Natural killer cell (primary cell): ENCODE data around the gene HIRA. TPM values are rescaled to one million over a fixed set of nuclear protein-coding genes. Genes with fewer than 3 reads are reported as not detected.
"Not testable (repeated sequence)": the region's sequence is repeated elsewhere in the genome, so short reads cannot be mapped to it uniquely, and the experiment has no call there.

Experiments
- ATAC-seq, 3 donors: fragments of 150-1000 bp in 2 of 3; fragments of 200-7000 bp in 1 of 3; cut with Tn5 transposase; 1 replicate in 1 of 3; 2 replicates in 2 of 3; pipeline ENCODE4 v1.10.0; 2021; ENCODE audit warnings: mild to moderate bottlenecking in 2 of 3, moderate library complexity in 2 of 3
- DNase-seq, 2 donors: peaks; one replicate each; pipeline versions ENCODE4 v3.0.0 to v3.0.0-alpha.2; 2013 to 2021; ENCODE audit warnings: mixed read lengths in 1 of 2
- H3K27ac ChIP-seq: one replicate; pipeline ENCODE4 v1.5.1; 2013; ENCODE audit warnings: mild to moderate bottlenecking, low read length
- H3K27me3 ChIP-seq: one replicate; pipeline ENCODE4 v1.6.1; 2013; ENCODE audit warnings: low read length; ENCODE audit not compliant: control insufficient read depth, insufficient read depth
- H3K36me3 ChIP-seq: one replicate; pipeline ENCODE4 v1.6.1; 2013; ENCODE audit warnings: low read length; ENCODE audit not compliant: control insufficient read depth, insufficient read depth
- H3K4me1 ChIP-seq: one replicate; pipeline ENCODE4 v1.6.1; 2013; ENCODE audit warnings: low read length; ENCODE audit not compliant: control insufficient read depth, insufficient read depth
- H3K4me3 ChIP-seq: one replicate; pipeline ENCODE4 v1.5.1; 2013; ENCODE audit warnings: low read length
- H3K9me3 ChIP-seq: one replicate; pipeline ENCODE4 v1.6.1; 2013; ENCODE audit warnings: low read length; ENCODE audit not compliant: control insufficient read depth, insufficient read depth
- H3K27ac Mint-ChIP-seq, 2 donors: one replicate each; pipeline ENCODE4 v1.8.0; 2022; ENCODE audit warnings: mild to moderate bottlenecking in 2 of 2, mixed read lengths in 2 of 2, moderate library complexity in 1 of 2
- H3K27me3 Mint-ChIP-seq, 2 donors: one replicate each; pipeline ENCODE4 v1.8.0; 2022; ENCODE audit warnings: low read depth in 2 of 2, mixed read lengths in 2 of 2
- H3K36me3 Mint-ChIP-seq: one replicate; pipeline ENCODE4 v1.8.0; 2022; ENCODE audit warnings: mixed read lengths
- H3K4me1 Mint-ChIP-seq, 2 donors: one replicate each; pipeline ENCODE4 v1.8.0; 2022; ENCODE audit warnings: mixed read lengths in 2 of 2
- H3K4me3 Mint-ChIP-seq: one replicate; pipeline ENCODE4 v1.8.0; 2022; ENCODE audit warnings: mild to moderate bottlenecking, moderate library complexity, mixed read lengths
- H3K9me3 Mint-ChIP-seq, 2 donors: one replicate each; pipeline ENCODE4 v1.8.0; 2022; ENCODE audit warnings: mixed read lengths in 2 of 2
- WGBS: methylation state at CpG from one replicate; pipeline ENCODE4 v1.1.7; 2013; ENCODE audit warnings: missing lambda C conversion rate; ENCODE audit not compliant: insufficient coverage; 5-methylcytosine and 5-hydroxymethylcytosine counted together
- intact Hi-C: fragments of 100-400 bp; cut with micrococcal nuclease; formaldehyde crosslinking; loops from one replicate; pipeline ENCODE4 v1.14.2; 2022
- total RNA-seq, 4 donors: library from RNA; stranded (reverse); fragments of 120-200 nt in 1 of 4; gene quantifications; one replicate each; pipeline versions ENCODE4 v1.2.3 to v1.2.4, GENCODE V29; 2013 to 2022
- TF ChIP-seq, protein P1 (sequence below): fragments of 200-600 bp; IDR thresholded peaks from one replicate; pipeline ENCODE4 v1.8.0; 2022; ENCODE audit warnings: antibody characterized with exemption

Gene HIRA
- total RNA-seq, 3 donors from 2014 or later (not counting 1 experiment from before 2014, with no cell fraction given) = 49.6 to 75.9 (median 50.9) TPM

GRCh38 chr22:19331474-19331873 lies 100.1 kb downstream of the HIRA start:
- Histone ChIP-seq H3K36me3 (peaks cover 60% of the 10 kb centered on the region), H3K4me3 (no peak overlapping the region), H3K27ac (no peak overlapping the region), H3K9me3 (peaks cover 23% of the 10 kb centered on the region), H3K4me1 (no peaks in the 10 kb centered on the region), H3K27me3 (no peaks in the 10 kb centered on the region)
- intact Hi-C loops = no loop called here
- no peak for ATAC-seq
- no peaks in the 10 kb centered on the region for H3K27me3 Mint-ChIP-seq
- peaks cover 42% of the 10 kb centered on the region for H3K36me3 Mint-ChIP-seq
- no peak overlapping the region for H3K4me3 Mint-ChIP-seq
- over 99% methylated on average over 7 of the region's 7 CpGs for WGBS
- no peak overlapping the region for H3K27ac Mint-ChIP-seq
- TF ChIP-seq, protein P1, sequence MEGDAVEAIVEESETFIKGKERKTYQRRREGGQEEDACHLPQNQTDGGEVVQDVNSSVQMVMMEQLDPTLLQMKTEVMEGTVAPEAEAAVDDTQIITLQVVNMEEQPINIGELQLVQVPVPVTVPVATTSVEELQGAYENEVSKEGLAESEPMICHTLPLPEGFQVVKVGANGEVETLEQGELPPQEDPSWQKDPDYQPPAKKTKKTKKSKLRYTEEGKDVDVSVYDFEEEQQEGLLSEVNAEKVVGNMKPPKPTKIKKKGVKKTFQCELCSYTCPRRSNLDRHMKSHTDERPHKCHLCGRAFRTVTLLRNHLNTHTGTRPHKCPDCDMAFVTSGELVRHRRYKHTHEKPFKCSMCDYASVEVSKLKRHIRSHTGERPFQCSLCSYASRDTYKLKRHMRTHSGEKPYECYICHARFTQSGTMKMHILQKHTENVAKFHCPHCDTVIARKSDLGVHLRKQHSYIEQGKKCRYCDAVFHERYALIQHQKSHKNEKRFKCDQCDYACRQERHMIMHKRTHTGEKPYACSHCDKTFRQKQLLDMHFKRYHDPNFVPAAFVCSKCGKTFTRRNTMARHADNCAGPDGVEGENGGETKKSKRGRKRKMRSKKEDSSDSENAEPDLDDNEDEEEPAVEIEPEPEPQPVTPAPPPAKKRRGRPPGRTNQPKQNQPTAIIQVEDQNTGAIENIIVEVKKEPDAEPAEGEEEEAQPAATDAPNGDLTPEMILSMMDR = no peak
- H3K9me3 Mint-ChIP-seq = peaks cover 11 to 20% of the 10 kb centered on the region in 2 donors
- H3K4me1 Mint-ChIP-seq = peaks cover 5 to 8% of the 10 kb centered on the region in 2 donors
- no peak for DNase-seq

- TF ChIP-seq, protein P1 = no peak
Measured at GRCh38 chr22:19330865-19331418, 100.6 kb downstream of the HIRA start.

DNA sequence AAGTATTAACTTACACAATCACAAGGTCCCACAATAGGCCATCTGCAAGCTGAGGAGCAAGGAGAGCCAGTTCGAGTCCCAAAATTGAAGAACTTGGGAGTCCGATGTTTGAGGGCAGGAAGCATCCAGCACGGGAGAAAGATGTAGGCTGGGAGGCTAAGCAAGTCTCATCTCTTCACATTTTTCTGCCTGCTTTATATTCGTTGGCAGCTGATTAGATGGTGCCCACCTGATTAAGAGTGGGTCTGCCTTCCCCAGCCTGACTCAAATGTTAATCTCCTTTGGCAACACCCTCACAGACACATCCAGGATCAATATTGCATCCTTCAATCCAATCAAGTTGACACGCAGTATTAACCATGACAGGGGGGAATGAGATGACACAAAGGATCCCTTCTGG lies 101.3 kb downstream of the HIRA start:
- H3K27ac Mint-ChIP-seq, ATAC-seq, intact Hi-C loops, H3K4me1 Mint-ChIP-seq, DNase-seq, H3K4me3 ChIP-seq, H3K27me3 Mint-ChIP-seq, H3K4me3 Mint-ChIP-seq, H3K4me1 ChIP-seq, H3K27me3 ChIP-seq, H3K27ac ChIP-seq: not testable (repeated sequence)
- Mint-ChIP-seq H3K9me3 (peaks cover 9 to 17% of the 10 kb centered on the region in 2 donors), H3K36me3 (peaks cover 30% of the 10 kb centered on the region)
- WGBS = 90% methylated on average over 5 of the region's 5 CpGs
- Histone ChIP-seq H3K36me3 (peaks cover 48% of the 10 kb centered on the region), H3K9me3 (peaks cover 18% of the 10 kb centered on the region)

More at GRCh38 chr22:19330865-19331418, 100.6 kb downstream of the HIRA start:
- no peak for DNase-seq
- Mint-ChIP-seq H3K27ac (no peak overlapping the region), H3K4me1 (peaks cover 5 to 13% of the 10 kb centered on the region in 2 donors), H3K4me3 (no peak overlapping the region), H3K36me3 (peaks cover 37% of the 10 kb centered on the region), H3K9me3 (peaks cover 9 to 22% of the 10 kb centered on the region in 2 donors), H3K27me3 (no peaks in the 10 kb centered on the region)
- intact Hi-C loops = no loop called here
- H3K4me3 ChIP-seq = no peak overlapping the region
- H3K27me3 ChIP-seq = no peaks in the 10 kb centered on the region
- peaks cover 18% of the 10 kb centered on the region for H3K9me3 ChIP-seq
- no peak overlapping the region for H3K27ac ChIP-seq
- H3K36me3 ChIP-seq = peaks cover 55% of the 10 kb centered on the region
- ATAC-seq = no peak
- WGBS = 97% methylated on average over 13 of the region's 13 CpGs
- H3K4me1 ChIP-seq = no peaks in the 10 kb centered on the region

DNA sequence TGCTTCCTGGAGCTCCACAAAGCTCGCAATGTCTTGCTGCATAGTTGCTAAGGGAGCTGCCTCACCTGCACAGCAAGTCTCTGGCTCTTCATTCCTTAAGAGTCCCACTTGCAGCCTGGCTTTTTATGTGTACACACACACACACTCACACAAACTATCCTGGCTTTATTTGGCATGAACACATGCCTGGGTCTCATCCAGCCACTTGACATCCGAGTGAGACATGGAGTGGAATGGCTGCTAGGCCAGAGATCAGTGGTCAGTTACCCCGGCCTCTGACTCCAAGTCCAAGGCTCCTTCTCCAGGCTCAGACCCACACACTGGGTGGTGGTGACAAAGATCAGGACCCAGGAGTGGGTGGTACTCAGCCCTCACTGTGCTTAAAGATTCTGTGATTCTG lies 102.1 kb downstream of the HIRA start:
- H3K27ac Mint-ChIP-seq = no peak overlapping the region
- Histone ChIP-seq H3K27me3 (no peaks in the 10 kb centered on the region), H3K36me3 (peaks cover 41% of the 10 kb centered on the region), H3K4me3 (no peak overlapping the region), H3K9me3 (peaks cover 16% of the 10 kb centered on the region), H3K27ac (no peak overlapping the region), H3K4me1 (no peaks in the 10 kb centered on the region)
- H3K4me3 Mint-ChIP-seq = no peak overlapping the region
- H3K36me3 Mint-ChIP-seq = peaks cover 26% of the 10 kb centered on the region
- WGBS = 94% methylated on average over 3 of the region's 3 CpGs
- TF ChIP-seq, protein P1 = no peak
- intact Hi-C loops = no loop called here
- peaks cover 6 to 14% of the 10 kb centered on the region in 2 donors for H3K9me3 Mint-ChIP-seq
- ATAC-seq (no peak), DNase-seq (no peak)
- H3K27me3 Mint-ChIP-seq = no peaks in the 10 kb centered on the region
- peaks cover 5 to 9% of the 10 kb centered on the region in 2 donors for H3K4me1 Mint-ChIP-seq
